Astrocyte (in vitro differentiated cells and primary cell): Measurements from ENCODE around the gene LCE1F. TPM values are rescaled to one million over a fixed set of nuclear protein-coding genes. Genes with fewer than 3 reads are reported as not detected.

Experiments used
- DNase-seq: peaks from one replicate; pipeline ENCODE4 v3.0.0-alpha.2; 2010; ENCODE audit warnings: low read depth
- FAIRE-seq: peaks from 2 replicates; lab custom pipeline; 2011; peaks lifted over from hg19 to GRCh38; lab: Jason Lieb, UNC
- H2AFZ ChIP-seq: 2 replicates; pipeline ENCODE4 v1.6.0; 2012; ENCODE audit warnings: low read depth, low read length, inconsistent platforms
- H3K27ac ChIP-seq: 2 replicates; pipeline ENCODE4 v1.5.1; 2011; ENCODE audit warnings: low read depth, low read length, inconsistent platforms
- H3K27me3 ChIP-seq: 2 replicates; pipeline ENCODE4 v1.6.0; 2011; ENCODE audit warnings: low read length, inconsistent platforms; ENCODE audit not compliant: insufficient read depth
- H3K36me3 ChIP-seq: 2 replicates; pipeline ENCODE4 v1.5.1; 2011; ENCODE audit warnings: low read length, inconsistent platforms; ENCODE audit not compliant: insufficient read depth
- H3K4me1 ChIP-seq: 2 replicates; pipeline ENCODE4 v1.5.1; 2011; ENCODE audit warnings: low read length, inconsistent platforms; ENCODE audit not compliant: insufficient read depth
- H3K4me2 ChIP-seq: 2 replicates; pipeline ENCODE4 v1.6.0; 2012; ENCODE audit warnings: low read length, inconsistent platforms
- H3K4me3 ChIP-seq: 2 replicates; pipeline ENCODE4 v1.5.1; 2011; ENCODE audit warnings: low read depth, mild to moderate bottlenecking, low read length, inconsistent platforms; ENCODE audit not compliant: insufficient read depth
- H3K79me2 ChIP-seq: 2 replicates; pipeline ENCODE4 v1.6.0; 2012; ENCODE audit warnings: mild to moderate bottlenecking, low read length, inconsistent platforms; ENCODE audit not compliant: insufficient read depth
- H3K9ac ChIP-seq: 2 replicates; pipeline ENCODE4 v1.6.0; 2012; ENCODE audit warnings: mild to moderate bottlenecking, low read length, inconsistent platforms
- H3K9me3 ChIP-seq: 2 replicates; pipeline ENCODE4 v1.5.1; 2012; ENCODE audit warnings: low read depth, mild to moderate bottlenecking, low read length, inconsistent platforms; ENCODE audit not compliant: insufficient read depth
- H4K20me1 ChIP-seq: 2 replicates; pipeline ENCODE4 v1.6.0; 2012; ENCODE audit warnings: low read length, inconsistent platforms; ENCODE audit not compliant: insufficient read depth
- H3K27ac Mint-ChIP-seq: one replicate; pipeline ENCODE4 v1.8.0; 2021; ENCODE audit warnings: mild to moderate bottlenecking, mixed read lengths; ENCODE audit not compliant: unreplicated experiment
- H3K27me3 Mint-ChIP-seq: one replicate; pipeline ENCODE4 v1.8.0; 2021; ENCODE audit warnings: low read depth, mixed read lengths; ENCODE audit not compliant: unreplicated experiment
- H3K36me3 Mint-ChIP-seq: one replicate; pipeline ENCODE4 v1.8.0; 2021; ENCODE audit warnings: low read depth, mixed read lengths; ENCODE audit not compliant: unreplicated experiment
- H3K4me1 Mint-ChIP-seq: one replicate; pipeline ENCODE4 v1.8.0; 2021; ENCODE audit warnings: low read depth, mixed read lengths; ENCODE audit not compliant: unreplicated experiment
- H3K4me3 Mint-ChIP-seq: one replicate; pipeline ENCODE4 v1.8.0; 2021; ENCODE audit warnings: mild to moderate bottlenecking, moderate library complexity, mixed read lengths; ENCODE audit not compliant: unreplicated experiment
- H3K9me3 Mint-ChIP-seq: one replicate; pipeline ENCODE4 v1.8.0; 2021; ENCODE audit warnings: mild to moderate bottlenecking, mixed read lengths; ENCODE audit not compliant: unreplicated experiment
- CTCF ChIP-seq: IDR thresholded peaks from 2 replicates; pipeline ENCODE4 v1.5.1; 2011; ENCODE audit warnings: low read depth, mild to moderate bottlenecking, inconsistent platforms, low read length, moderate library complexity; ENCODE audit not compliant: insufficient read depth
- EZH2 ChIP-seq: IDR thresholded peaks from 2 replicates; pipeline ENCODE4 v1.6.1; 2012; ENCODE audit warnings: mild to moderate bottlenecking, low read length, inconsistent platforms; ENCODE audit not compliant: insufficient read depth
- total RNA-seq: library from RNA; stranded (reverse); gene quantifications from 2 replicates; pipeline ENCODE4 v1.2.1, GENCODE V29; 2021

Gene LCE1F
- total RNA-seq, 1 donor from 2014 or later, result not detected

GRCh38 chr1:152768847-152769533 lies 6.0 kb upstream of the LCE1F start:
- Mint-ChIP-seq H3K27me3 (peaks cover 7% of the 10 kb centered on the region), H3K36me3 (no peaks in the 10 kb centered on the region), H3K4me1 (no peaks in the 10 kb centered on the region), H3K9me3 (peaks cover 6% of the 10 kb centered on the region), H3K27ac (no peak overlapping the region), H3K4me3 (no peak overlapping the region)
- Histone ChIP-seq H3K4me3 (no peak overlapping the region), H3K36me3 (no peaks in the 10 kb centered on the region), H3K4me2 (no peak overlapping the region), H3K9me3 (no peaks in the 10 kb centered on the region), H3K9ac (no peak overlapping the region), H4K20me1 (no peaks in the 10 kb centered on the region), H2AFZ (no peak overlapping the region), H3K27ac (no peak overlapping the region), H3K79me2 (no peaks in the 10 kb centered on the region), H3K4me1 (no peaks in the 10 kb centered on the region), H3K27me3 (no peaks in the 10 kb centered on the region)
- no peak for FAIRE-seq
- no peak for DNase-seq
- TF ChIP-seq EZH2 (no peak), CTCF (no peak)

GRCh38 chr1:152770411-152770810 lies 4.5 kb upstream of the LCE1F start:
- DNase-seq, result no peak
- Histone ChIP-seq H3K4me2 (no peak overlapping the region), H3K9ac (no peak overlapping the region), H3K27me3 (no peaks in the 10 kb centered on the region), H3K36me3 (no peaks in the 10 kb centered on the region), H2AFZ (no peak overlapping the region), H3K27ac (no peak overlapping the region), H3K4me3 (no peak overlapping the region), H3K9me3 (no peaks in the 10 kb centered on the region), H3K4me1 (no peaks in the 10 kb centered on the region), H3K79me2 (no peaks in the 10 kb centered on the region), H4K20me1 (no peaks in the 10 kb centered on the region)
- no peak overlapping the region for H3K27ac Mint-ChIP-seq
- H3K27me3 Mint-ChIP-seq, result peaks cover 4% of the 10 kb centered on the region
- no peaks in the 10 kb centered on the region for H3K4me1 Mint-ChIP-seq
- peaks cover 4% of the 10 kb centered on the region for H3K9me3 Mint-ChIP-seq
- TF ChIP-seq CTCF (no peak), EZH2 (no peak)
- H3K36me3 Mint-ChIP-seq, result no peaks in the 10 kb centered on the region
- H3K4me3 Mint-ChIP-seq, result no peak overlapping the region
- no peak for FAIRE-seq

GRCh38 chr1:152776361-152776760 lies 1.4 kb downstream of the LCE1F start:
- TF ChIP-seq EZH2 (no peak), CTCF (no peak)
- no peaks in the 10 kb centered on the region for H3K36me3 Mint-ChIP-seq
- DNase-seq (no peak), FAIRE-seq (no peak)
- H3K27me3 ChIP-seq, result no peaks in the 10 kb centered on the region
- no peak overlapping the region for H3K4me2 ChIP-seq
- H2AFZ ChIP-seq, result no peak overlapping the region
- H3K4me1 Mint-ChIP-seq, result no peaks in the 10 kb centered on the region
- peaks cover 4% of the 10 kb centered on the region for H3K27me3 Mint-ChIP-seq
- H3K9me3 ChIP-seq, result no peaks in the 10 kb centered on the region
- no peak overlapping the region for H3K27ac Mint-ChIP-seq
- H3K4me3 Mint-ChIP-seq, result no peak overlapping the region
- H3K4me3 ChIP-seq, result no peak overlapping the region
- no peaks in the 10 kb centered on the region for H3K79me2 ChIP-seq
- peaks cover 3% of the 10 kb centered on the region for H3K9me3 Mint-ChIP-seq
- H3K9ac ChIP-seq, result no peak overlapping the region
- no peak overlapping the region for H3K27ac ChIP-seq
- H4K20me1 ChIP-seq, result no peaks in the 10 kb centered on the region
- H3K4me1 ChIP-seq, result no peaks in the 10 kb centered on the region
- H3K36me3 ChIP-seq, result no peaks in the 10 kb centered on the region
